ENCODE measurements around the gene BHLHE23.

BHLHE23 gene

GRCh38 chr20:63024573-63025392 is 18.0 kb upstream of the BHLHE23 start:
- DNase-seq: no peak

- DNase-seq: no peak
Observed at GRCh38 chr20:63023936-63024571, 17.3 kb upstream of the BHLHE23 start.

DNA sequence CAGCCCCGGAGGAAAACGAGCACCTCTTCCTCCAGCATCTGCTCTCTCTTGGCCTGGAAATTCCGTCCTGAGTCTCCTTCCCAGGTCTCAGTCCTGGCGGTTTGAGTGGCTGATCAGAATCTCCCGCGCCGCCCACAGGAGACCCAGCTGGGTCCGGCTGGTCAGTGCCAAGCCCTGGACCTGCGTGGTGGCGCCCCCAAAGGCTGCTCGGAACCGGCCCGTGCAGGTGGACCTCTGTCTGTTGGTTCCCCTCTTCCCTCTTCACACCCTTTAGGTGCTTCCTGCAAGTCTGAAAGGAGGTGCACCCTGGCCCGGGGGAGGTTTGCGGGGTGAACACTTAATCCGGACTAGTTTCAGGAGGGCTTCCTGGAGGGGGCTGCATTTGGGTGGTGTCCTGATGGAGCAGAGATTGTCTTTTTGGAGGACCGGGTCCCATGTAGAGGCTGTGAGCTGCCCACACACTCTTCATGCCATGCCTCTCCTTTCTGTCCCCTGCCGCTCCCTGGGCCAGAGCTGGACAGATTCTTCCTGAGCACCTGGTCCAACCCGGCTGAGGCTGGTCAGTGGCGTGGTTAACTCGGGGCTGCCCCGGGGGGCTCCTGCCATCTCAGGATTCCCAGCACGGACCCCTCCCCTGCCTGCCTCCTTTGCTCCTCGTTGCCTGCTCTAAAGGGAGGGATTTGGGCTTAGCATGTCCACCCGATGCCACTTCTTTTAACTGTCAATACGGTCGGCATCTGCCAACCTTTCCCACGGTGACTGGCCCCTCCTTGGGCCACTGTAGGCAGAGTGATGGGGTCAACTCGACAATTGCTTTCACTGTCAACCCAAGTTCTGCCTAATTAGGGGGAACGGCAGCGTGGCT is 16.5 kb upstream of the BHLHE23 start:
- no peak for DNase-seq

DNA sequence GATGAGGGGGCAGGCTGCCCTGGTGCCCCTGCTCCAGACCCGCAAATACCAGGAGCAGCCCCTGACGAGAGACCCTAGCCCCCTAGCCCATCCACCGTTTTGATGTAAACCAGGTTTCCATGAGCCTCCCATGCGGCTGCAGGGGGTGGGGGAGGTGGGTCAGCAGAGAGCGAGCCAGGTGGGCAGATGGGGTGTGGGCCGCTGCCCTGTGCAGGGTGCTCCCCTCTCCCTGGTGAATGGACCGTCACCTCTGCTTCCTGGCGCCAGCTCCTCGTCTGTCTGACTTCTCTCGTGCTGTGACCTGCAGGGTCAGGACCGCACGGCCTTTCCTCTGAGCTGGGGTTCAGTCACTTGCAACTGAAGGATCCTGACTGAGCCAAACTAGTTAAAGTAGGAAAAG is 15.7 kb upstream of the BHLHE23 start:
- DNase-seq: no peak

DNA sequence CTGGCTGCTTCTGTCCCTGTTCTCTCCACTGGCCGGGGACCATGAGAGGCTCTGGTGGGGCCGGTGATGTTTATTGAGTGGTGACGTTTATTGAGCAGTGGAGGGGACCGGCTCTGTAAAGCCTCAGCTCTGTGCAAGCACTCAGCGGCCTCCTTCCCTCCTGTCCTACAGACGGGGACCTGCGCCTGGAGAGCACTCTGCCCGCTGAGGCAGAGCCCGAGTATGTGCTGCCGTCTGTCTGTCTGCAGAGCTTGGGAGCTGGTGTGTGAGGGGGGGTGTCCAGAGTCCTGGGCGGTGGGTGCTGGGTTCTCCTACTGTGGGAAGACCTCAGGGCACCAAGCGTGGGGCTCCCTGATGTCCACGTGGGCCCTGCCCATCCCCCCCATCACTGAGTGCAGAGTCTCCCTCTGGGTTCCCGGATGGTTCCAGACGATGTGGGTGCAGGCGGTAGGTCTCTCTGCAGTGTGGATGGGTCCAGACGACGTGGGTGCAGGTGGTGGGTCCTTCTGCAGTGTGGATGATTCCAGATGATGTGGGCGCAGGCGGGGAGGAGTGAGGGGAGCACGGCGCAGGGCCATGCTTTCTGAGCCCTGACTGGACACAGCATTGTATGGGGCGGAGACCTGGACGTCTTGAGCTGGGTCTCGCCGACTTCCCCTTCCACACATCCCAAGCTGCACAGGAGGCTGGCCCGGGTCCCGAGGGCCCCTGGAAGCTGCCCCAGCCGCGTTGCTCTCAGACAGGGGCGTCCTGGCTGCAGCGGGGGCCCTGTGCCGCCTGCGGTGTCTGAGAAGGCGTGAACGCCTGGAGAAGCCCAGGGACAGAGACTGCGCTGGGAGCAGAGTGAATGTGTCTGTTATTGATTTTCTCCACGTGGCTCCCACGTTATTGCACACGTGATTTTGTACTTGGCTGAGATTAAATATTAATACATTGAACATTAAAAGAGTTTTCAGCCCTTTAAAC is 14.9 kb upstream of the BHLHE23 start:
- DNase-seq: no peak

DNA sequence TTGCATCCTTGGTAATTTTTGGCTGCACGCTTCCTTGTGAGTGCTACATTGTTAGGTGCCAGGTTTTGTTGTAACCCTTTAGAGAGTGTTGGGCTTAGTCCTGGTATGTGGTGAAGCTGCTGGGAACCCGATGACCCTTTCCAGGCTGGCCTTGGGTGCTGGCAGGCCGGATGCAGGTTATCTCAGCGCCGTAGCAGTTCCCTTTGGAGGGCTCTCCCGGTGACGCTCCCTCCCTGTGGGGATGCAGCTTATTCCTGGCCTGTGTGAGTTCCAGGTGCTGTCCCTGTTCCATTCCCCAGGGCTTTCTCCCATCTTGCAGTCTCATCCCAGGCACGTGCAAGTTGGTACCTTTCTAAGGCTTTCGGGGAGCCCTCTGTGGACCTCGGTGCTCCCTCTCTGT is 13.9 kb upstream of the BHLHE23 start:
- DNase-seq: no peak

DNA sequence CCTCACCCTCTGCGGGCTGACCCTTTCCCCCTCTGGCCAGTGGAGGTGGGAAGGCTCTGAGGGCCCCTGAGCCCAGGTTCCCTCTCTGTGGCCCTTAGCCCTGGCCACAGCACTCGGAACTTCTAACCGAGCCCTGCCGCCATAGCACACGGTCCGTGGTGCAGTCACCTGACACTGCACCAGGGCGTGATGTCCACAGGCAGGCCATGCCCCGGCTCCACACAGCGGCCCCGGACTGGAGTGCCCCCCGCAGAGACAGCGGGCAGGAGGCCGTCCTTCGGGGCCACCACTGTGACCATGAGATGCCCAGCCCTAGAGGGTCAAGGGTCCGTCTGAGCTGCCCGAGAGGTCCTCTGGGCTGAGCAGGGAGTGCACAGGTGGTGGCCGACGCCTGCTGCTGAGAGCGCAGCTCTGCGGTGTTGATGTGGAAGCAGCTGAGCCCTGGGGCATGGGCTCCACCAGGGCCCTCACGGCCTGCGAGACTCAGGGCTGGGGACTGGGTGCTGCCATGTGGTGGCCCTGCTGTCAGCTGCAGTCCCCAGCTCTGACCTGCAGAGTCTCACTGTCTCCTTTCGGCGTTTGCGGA is 11.2 kb upstream of the BHLHE23 start:
- no peak for DNase-seq

- no peak for DNase-seq
Observed at GRCh38 chr20:63017076-63017825, 10.5 kb upstream of the BHLHE23 start.

DNA sequence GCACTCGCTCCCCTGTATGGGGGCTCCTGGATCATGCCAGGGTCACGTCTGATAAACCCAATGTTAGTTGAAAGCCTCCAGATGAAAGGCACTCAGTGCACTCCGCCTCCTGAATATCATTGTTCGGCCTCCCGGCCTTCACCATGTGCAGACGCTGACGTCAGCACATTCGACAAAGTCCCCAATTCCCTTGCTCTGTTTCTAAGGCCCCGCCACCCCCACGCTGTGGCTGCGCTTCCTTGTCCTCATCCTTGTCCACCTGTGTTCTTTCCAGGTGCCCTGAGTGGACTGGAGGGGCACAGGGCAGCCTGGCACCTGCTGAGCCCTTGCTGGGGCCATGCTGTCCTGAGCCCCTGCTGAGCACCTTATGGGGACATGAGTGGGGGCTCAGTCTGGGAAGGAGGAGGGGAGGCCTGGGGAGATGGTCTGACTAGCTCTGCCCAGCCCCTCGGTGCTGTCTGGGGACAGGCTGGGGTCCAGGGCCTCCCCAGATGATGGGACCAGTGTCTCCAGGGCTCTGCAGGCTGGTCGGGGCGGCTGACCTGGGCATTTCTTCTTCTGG is 9.8 kb upstream of the BHLHE23 start:
- no peak for DNase-seq

GRCh38 chr20:63015662-63016361 is 9.0 kb upstream of the BHLHE23 start:
- no peak for DNase-seq

DNA sequence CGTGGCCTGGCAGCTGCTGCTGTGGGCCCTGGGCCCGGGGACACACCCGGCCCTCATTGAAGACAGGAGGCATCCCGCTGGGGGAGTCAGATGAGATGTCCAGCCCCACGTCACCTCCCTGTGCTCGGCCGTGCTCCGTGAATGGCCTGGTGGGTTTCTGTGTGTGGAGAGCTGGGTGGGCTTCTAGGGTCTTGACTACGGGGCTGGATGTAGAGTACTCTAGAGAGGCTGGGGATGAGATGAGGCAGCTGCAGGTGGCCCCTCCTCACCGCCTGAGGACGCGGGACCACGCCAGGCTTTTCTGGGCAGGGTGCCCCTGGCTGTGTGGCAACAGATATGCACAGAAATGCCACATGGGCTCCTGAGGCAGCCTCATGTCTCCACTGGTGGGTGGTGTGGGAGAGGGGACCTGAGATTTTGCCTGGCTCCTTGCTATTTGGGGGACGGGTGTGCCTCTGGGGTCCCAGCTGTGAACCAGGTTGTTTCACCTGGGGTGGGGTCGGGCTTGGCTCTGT is 8.4 kb upstream of the BHLHE23 start:
- DNase-seq: no peak

DNA sequence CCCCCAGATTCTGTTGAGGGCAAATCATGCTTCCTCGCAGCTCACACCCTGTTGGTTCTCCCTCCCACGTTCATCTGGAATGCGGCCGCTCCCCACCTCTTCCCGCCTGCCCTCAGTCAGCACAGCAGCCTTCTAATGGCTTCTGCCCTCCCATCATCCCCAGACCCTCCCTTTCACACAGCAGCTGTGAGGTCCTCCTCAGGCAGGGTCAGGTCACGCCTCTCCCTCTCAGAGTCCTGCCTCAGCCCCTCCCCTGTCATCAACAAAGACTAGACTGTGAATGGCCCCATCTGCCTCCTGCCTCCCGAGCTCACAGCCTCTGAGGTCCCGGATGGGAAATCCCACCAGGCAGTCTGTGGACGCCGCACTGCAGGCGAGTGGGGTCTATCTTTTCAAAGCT is 7.9 kb upstream of the BHLHE23 start:
- DNase-seq: no peak

GRCh38 chr20:63014287-63014686 is 7.5 kb upstream of the BHLHE23 start:
- DNase-seq: no peak

DNA sequence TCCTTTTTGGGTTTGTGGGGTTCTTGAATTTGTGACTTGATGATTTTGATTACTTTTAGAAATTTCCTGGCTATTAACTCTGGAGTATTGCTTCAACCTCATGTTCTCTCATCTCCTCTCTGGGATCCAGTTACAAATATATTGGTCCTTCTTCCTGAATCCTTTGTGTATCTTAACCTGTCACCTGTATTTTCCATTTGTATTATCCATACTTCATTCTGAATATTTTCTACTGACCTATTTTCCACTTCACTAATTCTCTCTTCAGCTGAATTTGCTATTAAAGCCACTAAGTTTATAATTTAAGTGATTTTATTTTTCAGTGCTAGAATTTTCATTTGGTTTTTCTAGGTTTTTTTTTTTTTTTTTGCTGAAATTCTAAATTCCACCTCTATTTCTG is 6.4 kb upstream of the BHLHE23 start:
- DNase-seq: no peak

- no peak for DNase-seq
Observed at GRCh38 chr20:63011798-63012197, 5.0 kb upstream of the BHLHE23 start.

- DNase-seq: peak; percentile 77
Observed at GRCh38 chr20:63009988-63010769, 3.4 kb upstream of the BHLHE23 start.

GRCh38 chr20:63009045-63009961 is 2.5 kb upstream of the BHLHE23 start:
- DNase-seq: peak; percentile 87

DNA sequence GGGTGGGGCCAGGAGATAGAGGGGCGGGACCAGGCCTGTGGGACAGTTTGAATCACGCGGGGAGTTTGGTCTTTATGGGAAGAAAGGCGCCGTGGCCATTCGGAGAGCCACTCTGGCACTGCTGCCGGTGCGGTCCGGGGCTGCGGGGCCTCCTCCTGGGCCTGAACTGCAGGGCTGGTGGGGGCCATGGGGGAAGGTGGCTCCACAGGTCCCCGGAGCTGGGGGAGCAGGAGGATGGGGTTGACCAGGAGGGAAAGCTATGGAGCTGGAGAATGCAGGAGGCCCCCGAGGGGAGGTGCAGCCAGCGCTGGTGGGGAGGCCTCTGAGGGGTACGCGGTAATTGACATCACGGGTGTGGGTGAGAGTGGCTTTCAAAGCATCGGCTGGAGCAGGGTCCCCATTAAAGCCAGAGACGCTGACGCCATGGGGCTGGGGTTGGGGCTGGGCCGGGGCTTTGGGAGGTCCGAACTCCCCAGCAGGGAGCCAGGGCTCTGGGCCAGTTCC is 1.8 kb upstream of the BHLHE23 start:
- no peak for DNase-seq
